IMR-90 (cell line): Measurements from ENCODE around the gene TBX10.

ENCODE experiments used
- BHLHE40 ChIP-seq: fragments of 150-350 bp; IDR thresholded peaks from 2 replicates; pipeline ENCODE4 v1.6.1; 2016; ENCODE audit warnings: mild to moderate bottlenecking, low read depth, low read length
- CEBPB ChIP-seq: IDR thresholded peaks from 2 replicates; pipeline ENCODE4 v1.6.1; 2012; ENCODE audit warnings: low read depth, low read length, improper control_type of control experiment
- FOS ChIP-seq: fragments of 150-350 bp; IDR thresholded peaks from 2 replicates; pipeline ENCODE4 v1.6.1; 2016; ENCODE audit warnings: low read depth, low read length
- POLR2A ChIP-seq: IDR thresholded peaks from 2 replicates; pipeline ENCODE4 v1.6.1; 2012; ENCODE audit warnings: mild to moderate bottlenecking, low read depth, low read length
- TF ChIP-seq, protein P1 (sequence below): conservative IDR thresholded peaks from 2 replicates; pipeline ENCODE4 v1.5.1; 2012; ENCODE audit warnings: mild to moderate bottlenecking, low read depth, low read length, improper control_type of control experiment

DNA sequence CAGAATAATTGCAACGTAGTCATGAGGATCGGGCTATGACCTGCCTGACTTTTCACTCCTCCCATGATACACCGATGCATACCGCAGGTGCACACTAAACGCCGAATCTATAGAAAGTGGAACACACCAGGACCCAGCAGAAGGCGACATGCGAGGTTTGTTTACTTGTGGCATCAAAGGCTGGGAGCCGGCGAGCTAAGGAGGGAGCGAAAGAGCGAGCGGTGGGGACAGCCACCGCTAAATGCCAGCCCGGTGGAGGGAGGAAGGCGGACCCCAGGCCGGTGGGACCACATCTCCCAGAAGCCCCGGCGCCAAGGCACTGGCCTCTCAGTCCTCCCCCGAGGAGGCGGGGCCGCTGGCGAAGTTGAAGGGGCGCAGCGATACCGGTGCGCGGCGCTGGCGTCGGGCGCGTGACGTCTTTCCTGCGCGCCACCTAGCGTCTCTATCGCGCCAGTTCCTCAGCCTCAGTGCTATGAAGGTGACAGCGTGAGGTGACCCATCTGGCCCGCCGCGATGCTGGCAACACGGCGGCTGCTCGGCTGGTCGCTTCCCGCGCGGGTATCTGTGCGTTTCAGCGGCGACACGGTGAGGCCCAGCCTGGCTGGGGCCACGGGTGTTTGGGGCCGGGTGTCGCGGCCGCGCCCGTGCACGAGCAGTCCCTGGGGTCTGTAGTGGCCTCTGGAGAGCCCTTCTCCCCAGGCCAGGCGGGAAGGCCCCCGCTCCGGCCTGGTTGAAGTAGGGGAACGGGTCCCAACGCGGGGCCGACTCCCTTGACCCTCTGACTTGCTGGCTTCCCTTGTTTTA, 32.9 kb downstream of the TBX10 start, which contains the start of gene NDUFV1:
- TF ChIP-seq, protein P1, sequence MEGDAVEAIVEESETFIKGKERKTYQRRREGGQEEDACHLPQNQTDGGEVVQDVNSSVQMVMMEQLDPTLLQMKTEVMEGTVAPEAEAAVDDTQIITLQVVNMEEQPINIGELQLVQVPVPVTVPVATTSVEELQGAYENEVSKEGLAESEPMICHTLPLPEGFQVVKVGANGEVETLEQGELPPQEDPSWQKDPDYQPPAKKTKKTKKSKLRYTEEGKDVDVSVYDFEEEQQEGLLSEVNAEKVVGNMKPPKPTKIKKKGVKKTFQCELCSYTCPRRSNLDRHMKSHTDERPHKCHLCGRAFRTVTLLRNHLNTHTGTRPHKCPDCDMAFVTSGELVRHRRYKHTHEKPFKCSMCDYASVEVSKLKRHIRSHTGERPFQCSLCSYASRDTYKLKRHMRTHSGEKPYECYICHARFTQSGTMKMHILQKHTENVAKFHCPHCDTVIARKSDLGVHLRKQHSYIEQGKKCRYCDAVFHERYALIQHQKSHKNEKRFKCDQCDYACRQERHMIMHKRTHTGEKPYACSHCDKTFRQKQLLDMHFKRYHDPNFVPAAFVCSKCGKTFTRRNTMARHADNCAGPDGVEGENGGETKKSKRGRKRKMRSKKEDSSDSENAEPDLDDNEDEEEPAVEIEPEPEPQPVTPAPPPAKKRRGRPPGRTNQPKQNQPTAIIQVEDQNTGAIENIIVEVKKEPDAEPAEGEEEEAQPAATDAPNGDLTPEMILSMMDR = peak; percentile 73
- no peak for TF ChIP-seq BHLHE40
- peak; percentile 73; the same call in 1 of the 2 replicates for TF ChIP-seq POLR2A
- TF ChIP-seq FOS = 0 out of 2 replicates have a peak, but pooled peaks have one; percentile 3
- no peak for TF ChIP-seq CEBPB
